ENCODE measurements around the gene ROCK1.

- TF ChIP-seq POLR2A (IDR thresholded peaks at IDR 0.05; ENCODE audit: low read depth, low read length) (no peak), CTCF (IDR thresholded peaks at IDR 0.05; ENCODE audit: extremely low read depth in 1 of 2, insufficient read depth in 1 of 2, low read depth in 1 of 2, low read length in 2 of 2) (no peak)
Observed at GRCh38 chr18:21081426-21081825, 30.2 kb downstream of the ROCK1 start.
